ENCODE data around the gene QPRT.
"Not testable (repeated sequence)": the region's sequence is repeated elsewhere in the genome, so short reads cannot be mapped to it uniquely, and the experiment has no call there.

- not testable (repeated sequence) for TF ChIP-seq CTCF (IDR thresholded peaks at IDR 0.05; ENCODE audit: low read depth, low read length); EZH2phosphoT487 (IDR thresholded peaks at IDR 0.05; ENCODE audit: low read depth)
Observed at GRCh38 chr16:29689490-29690351, 10.7 kb downstream of the QPRT start.
